NCI-H1436 treated with DMSO at 0.1 percent for 48 hours (cell line): ENCODE measurements around the gene COX7B2.

Experiments
- DNase-seq: peaks from one replicate; lab custom pipeline; 2025; lab: John Stamatoyannopoulos, UW

Gene COX7B2

DNA sequence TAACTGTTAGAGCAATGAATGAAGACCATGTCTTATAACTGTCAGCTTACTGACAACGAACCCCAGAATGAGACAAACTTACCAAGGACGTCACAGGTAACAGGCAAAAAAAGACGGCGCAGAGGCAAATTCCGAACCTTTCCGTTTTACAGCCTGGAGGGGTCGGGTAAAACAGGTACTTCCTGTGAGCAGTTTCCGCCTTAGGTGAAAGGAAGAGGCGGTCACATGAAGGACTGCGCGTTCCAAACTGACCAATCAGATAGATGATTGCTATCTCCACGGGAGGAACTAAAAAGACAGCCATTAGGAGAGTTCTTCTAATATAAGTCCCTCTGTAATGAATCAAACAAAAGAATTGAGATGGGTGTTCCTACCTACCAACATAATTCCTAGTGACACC is at the start of gene COX7B2:
TSS of gene COX7B2 (minus strand) at position 168 of the 400 bp plus-strand sequence. CDS start 174,053 bp downstream, outside the sequence.
- no peak for DNase-seq

- no peak for DNase-seq
Measured at GRCh38 chr4:46956451-46956850, 47.4 kb upstream of the COX7B2 start.

GRCh38 chr4:46955601-46956000 is 46.6 kb upstream of the COX7B2 start:
- DNase-seq, result no peak

GRCh38 chr4:46954643-46955042 is 45.6 kb upstream of the COX7B2 start:
- no peak for DNase-seq

GRCh38 chr4:46953564-46953963 is 44.5 kb upstream of the COX7B2 start:
- no peak for DNase-seq

DNA sequence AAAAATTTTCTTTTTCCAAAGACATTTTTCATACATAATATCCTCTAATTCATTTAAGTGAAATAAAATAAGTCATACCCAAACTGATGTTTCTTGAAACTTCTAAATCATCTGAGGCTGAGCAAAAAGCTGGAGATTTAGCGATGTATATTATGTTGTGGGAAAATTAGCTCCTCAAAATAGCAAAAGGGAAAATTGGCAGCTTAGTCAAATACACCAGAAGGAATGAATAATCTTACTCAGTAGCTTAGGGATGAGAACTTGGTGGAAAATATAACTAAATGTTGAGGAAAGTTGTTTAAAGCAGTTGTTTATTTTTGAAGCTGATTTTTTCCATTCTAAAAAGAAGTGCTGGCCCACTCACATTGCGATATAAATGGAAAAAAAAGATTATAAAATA is 43.4 kb upstream of the COX7B2 start:
- DNase-seq, result no peak

DNA sequence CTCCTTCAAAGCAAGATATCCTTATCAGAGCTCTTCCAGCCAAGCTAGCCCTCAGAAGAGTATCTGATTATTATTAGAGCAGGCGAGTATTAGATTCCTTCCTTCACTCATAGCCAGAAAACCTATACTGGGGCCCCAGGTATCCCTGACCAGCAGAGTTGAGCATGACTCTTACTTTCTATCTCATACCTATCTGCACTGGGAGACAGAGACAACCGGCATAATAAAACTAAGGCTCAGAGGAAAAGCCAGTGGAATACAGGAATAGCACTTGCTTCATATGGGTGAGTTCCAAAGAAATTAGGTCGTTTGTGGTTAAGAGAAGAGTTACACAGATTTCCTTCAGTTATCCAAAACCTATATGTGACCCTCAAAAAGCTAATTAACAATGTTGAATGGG is 41.8 kb upstream of the COX7B2 start:
- DNase-seq, result no peak

DNA sequence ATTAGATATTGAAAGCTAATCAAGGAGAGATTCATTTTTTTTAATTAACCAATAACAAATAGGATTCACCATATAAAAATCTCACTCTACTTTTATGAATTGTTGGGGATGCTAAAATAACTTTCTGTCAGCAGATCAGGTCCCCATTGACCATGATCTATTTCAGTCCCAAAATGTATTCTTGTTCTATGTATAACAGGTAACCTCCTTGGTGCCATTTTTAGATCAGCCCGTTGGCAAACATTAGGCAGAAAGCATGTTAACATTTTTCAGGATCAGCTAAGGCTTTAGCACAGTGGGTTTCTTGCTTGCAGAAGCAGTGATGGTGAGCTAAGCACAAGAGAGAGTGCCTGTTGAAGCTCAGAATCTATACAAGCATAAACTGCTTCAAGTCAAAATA is 40.8 kb upstream of the COX7B2 start:
- no peak for DNase-seq

DNA sequence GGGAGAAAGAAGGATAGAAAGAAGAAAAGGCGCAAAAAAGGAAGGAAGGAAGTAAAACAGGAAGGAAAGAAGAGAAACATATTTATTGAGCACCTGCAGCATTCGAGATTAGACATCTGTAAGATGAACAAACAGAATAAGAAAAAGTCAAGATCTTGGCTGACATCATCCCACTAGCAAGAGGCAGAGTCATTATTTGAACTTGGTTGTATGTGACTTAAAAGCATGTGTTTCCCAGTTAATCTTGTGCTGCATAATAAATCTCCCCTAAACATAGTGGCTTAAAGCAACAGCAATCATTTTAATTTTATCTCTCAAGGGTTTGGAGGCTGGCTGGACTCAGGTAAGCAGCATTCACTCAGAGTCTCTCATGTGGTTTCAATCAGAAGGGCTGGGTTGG is 38.5 kb upstream of the COX7B2 start:
- no peak for DNase-seq

- DNase-seq, result no peak
Measured at GRCh38 chr4:46946919-46947536, 38.0 kb upstream of the COX7B2 start.

GRCh38 chr4:46945062-46945461 is 36.0 kb upstream of the COX7B2 start:
- no peak for DNase-seq

- DNase-seq, result no peak
Measured at GRCh38 chr4:46944345-46944744, 35.3 kb upstream of the COX7B2 start.

GRCh38 chr4:46937493-46937892 is 28.4 kb upstream of the COX7B2 start:
- DNase-seq, result no peak

DNA sequence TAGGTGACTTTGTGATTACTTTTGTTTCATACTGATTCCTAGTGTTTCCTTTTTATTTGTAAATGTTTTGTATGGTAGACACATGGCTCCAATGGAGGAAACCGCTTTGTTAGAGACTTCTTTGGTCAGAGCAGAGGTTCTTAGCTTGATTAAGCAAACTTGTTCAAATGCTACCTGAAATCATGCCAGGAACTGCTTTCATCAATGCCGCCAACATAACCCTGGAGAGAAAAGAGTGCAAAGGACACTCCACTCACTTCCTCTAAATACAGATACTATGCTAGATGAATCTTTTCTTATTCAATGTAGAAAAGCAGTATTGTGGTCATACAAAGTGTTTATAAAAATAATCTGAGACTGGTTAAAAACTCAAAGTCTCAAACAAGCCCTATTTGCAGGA is 25.7 kb upstream of the COX7B2 start:
- no peak for DNase-seq

GRCh38 chr4:46933686-46934085 is 24.6 kb upstream of the COX7B2 start:
- no peak for DNase-seq

GRCh38 chr4:46931981-46932380 is 22.9 kb upstream of the COX7B2 start:
- no peak for DNase-seq

GRCh38 chr4:46930891-46931290 is 21.8 kb upstream of the COX7B2 start:
- no peak for DNase-seq

- DNase-seq, result no peak
Measured at GRCh38 chr4:46927201-46927600, 18.2 kb upstream of the COX7B2 start.

DNA sequence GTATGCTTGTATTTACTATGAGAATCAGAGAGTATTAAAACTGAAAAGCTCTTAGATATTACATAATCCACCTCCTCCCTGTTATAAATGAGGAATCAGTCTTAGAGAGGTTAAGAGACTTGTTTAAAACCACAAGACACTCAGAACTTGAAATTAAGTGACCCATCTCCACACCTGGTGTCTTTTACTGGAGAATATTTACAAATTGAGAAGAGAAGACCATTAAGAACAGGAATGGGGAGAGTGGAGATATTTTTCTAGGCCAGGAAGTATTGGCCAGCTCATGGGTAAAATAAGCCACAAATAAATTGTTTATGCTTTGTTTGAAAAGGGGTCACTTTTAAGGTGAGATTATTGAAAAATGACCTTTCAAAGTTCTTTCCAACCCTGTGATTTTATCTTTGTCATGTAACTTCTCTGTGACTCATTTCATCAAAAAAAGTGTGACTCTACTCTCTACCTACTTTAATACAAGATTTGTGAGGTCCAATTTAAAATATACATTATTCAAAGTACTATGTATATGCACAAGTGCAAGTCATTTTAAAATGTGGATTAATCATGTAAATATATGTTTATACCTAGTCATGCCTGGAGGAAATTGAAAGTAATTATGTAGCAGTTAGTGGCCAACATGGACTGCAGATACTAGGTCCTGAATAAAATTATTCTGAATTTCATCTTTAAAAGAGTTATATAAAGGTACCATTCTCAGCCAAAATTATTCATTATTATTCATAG is 15.9 kb upstream of the COX7B2 start:
- DNase-seq, result no peak

- no peak for DNase-seq
Measured at GRCh38 chr4:46922205-46922604, 13.2 kb upstream of the COX7B2 start.

GRCh38 chr4:46908148-46908547 is 897 bp downstream of the COX7B2 start:
- no peak for DNase-seq

DNA sequence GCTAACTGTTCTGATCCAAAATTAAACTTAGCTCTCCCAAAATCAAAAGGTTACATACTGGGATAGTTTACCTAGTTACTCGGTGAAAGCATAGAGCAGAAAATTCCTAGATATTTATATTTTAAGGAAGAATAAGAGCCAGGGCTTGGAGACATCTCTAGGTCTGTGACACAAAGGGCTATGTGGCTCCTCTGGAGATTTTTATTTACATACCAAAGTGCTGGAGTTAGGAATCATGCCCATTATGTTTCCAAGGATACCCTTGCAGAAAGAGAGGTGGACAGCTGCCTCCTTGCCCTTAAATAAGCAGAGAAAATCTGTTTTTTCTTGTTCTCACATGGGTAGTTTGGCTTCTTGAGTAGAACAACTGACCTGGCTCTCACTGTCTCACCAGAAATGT is 9.0 kb downstream of the COX7B2 start:
- DNase-seq, result no peak

GRCh38 chr4:46894826-46895225 is 14.2 kb downstream of the COX7B2 start:
- DNase-seq, result no peak

- no peak for DNase-seq
Measured at GRCh38 chr4:46890056-46890455, 19.0 kb downstream of the COX7B2 start.
